Skeletal muscle tissue (tissue), 4 donors: ENCODE measurements around the gene HLA-F. TPM values are rescaled to one million over a fixed set of nuclear protein-coding genes. Genes with fewer than 3 reads are reported as not detected.

Experiments
- H3K27ac ChIP-seq: one replicate; pipeline ENCODE4 v1.7.0; 2013; ENCODE audit warnings: mild to moderate bottlenecking, low read depth, low read length, inconsistent platforms
- H3K27me3 ChIP-seq, 3 donors: one replicate each; pipeline ENCODE4 v1.7.0; 2013; ENCODE audit warnings: low read length in 3 of 3; ENCODE audit not compliant: control insufficient read depth in 3 of 3, insufficient read depth in 3 of 3
- H3K36me3 ChIP-seq, 3 donors: one replicate each; pipeline ENCODE4 v1.7.0; 2013; ENCODE audit warnings: low read length in 3 of 3; ENCODE audit not compliant: control insufficient read depth in 3 of 3, insufficient read depth in 3 of 3
- H3K4me1 ChIP-seq, 3 donors: one replicate each; pipeline ENCODE4 v1.7.0; 2013; ENCODE audit warnings: low read length in 3 of 3, mild to moderate bottlenecking in 3 of 3; ENCODE audit not compliant: control insufficient read depth in 3 of 3, insufficient read depth in 3 of 3
- H3K4me3 ChIP-seq, 3 donors: one replicate each; pipeline ENCODE4 v1.7.0; 2013; ENCODE audit warnings: low read length in 3 of 3
- H3K9ac ChIP-seq, 3 donors: one replicate each; pipeline ENCODE4 v1.7.0; 2013; ENCODE audit warnings: low read length in 3 of 3, mild to moderate bottlenecking in 3 of 3, moderate library complexity in 2 of 3, low read depth in 1 of 3
- H3K9me3 ChIP-seq, 3 donors: one replicate each; pipeline ENCODE4 v1.7.0; 2013; ENCODE audit warnings: low read length in 3 of 3; ENCODE audit not compliant: control insufficient read depth in 3 of 3
- total RNA-seq: library from RNA; depleted of rRNA; stranded (reverse); fragments of >200 nt; gene quantifications from one replicate; pipeline ENCODE4 v1.2.3, GENCODE V29; 2014
- donor health status: Osteomylitis.

The HLA-F gene
- total RNA-seq = 12.0 TPM

GRCh38 chr6:29723262-29723665, at the start of gene HLA-F:
HLA-F (plus strand) TSS chr6:29723434; CDS start chr6:29723464, 30 bp downstream.
- H3K36me3 ChIP-seq = peaks cover 4 to 11% (median 4%) of the 10 kb centered on the region in 3 donors
- H3K9me3 ChIP-seq = no peaks in the 10 kb centered on the region
- peaks cover 14 to 24% (median 16%) of the 10 kb centered on the region in 3 donors for H3K4me1 ChIP-seq
- peak within 1 kb of the TSS; percentile 77 to 84 (median 83) for H3K4me3 ChIP-seq
- H3K9ac ChIP-seq = peak within 1 kb of the TSS; percentile 84 to 88 (median 85)
- H3K27me3 ChIP-seq = peaks cover 0 to 3% (median 0%) of the 10 kb centered on the region in 3 donors
- peak within 1 kb of the TSS; percentile 88 for H3K27ac ChIP-seq

- H3K9ac ChIP-seq = no peak overlapping the region
- H3K4me3 ChIP-seq = no peak overlapping the region
- H3K27ac ChIP-seq = no peak overlapping the region
- H3K27me3 ChIP-seq = peaks cover 0 to 11% (median 6%) of the 10 kb centered on the region in 3 donors
- H3K36me3 ChIP-seq = no peaks in the 10 kb centered on the region
- H3K9me3 ChIP-seq = no peaks in the 10 kb centered on the region
- H3K4me1 ChIP-seq = no peaks in the 10 kb centered on the region
Observed at GRCh38 chr6:29674008-29674407, 49.2 kb upstream of the HLA-F start.

- Histone ChIP-seq H3K9me3 (no peaks in the 10 kb centered on the region), H3K27ac (no peak overlapping the region), H3K27me3 (peaks cover 5 to 7% (median 6%) of the 10 kb centered on the region in 3 donors), H3K36me3 (no peaks in the 10 kb centered on the region), H3K9ac (no peak overlapping the region), H3K4me3 (no peak overlapping the region), H3K4me1 (no peaks in the 10 kb centered on the region)
Observed at GRCh38 chr6:29675561-29675960, 47.7 kb upstream of the HLA-F start.

- Histone ChIP-seq H3K9ac (no peak overlapping the region), H3K36me3 (no peaks in the 10 kb centered on the region), H3K27me3 (peaks cover 0 to 14% (median 10%) of the 10 kb centered on the region in 3 donors), H3K9me3 (no peaks in the 10 kb centered on the region), H3K4me3 (no peak overlapping the region), H3K4me1 (no peaks in the 10 kb centered on the region), H3K27ac (no peak overlapping the region)
Observed at GRCh38 chr6:29676981-29677601, 46.1 kb upstream of the HLA-F start.

GRCh38 chr6:29678114-29678513, 45.1 kb upstream of the HLA-F start:
- Histone ChIP-seq H3K4me3 (no peak overlapping the region), H3K9ac (no peak overlapping the region), H3K27me3 (peaks cover 0 to 14% (median 10%) of the 10 kb centered on the region in 3 donors), H3K4me1 (no peaks in the 10 kb centered on the region), H3K27ac (no peak overlapping the region), H3K9me3 (no peaks in the 10 kb centered on the region), H3K36me3 (no peaks in the 10 kb centered on the region)

- no peak overlapping the region for H3K9ac ChIP-seq
- peaks cover 0 to 14% (median 11%) of the 10 kb centered on the region in 3 donors for H3K27me3 ChIP-seq
- no peak overlapping the region for H3K4me3 ChIP-seq
- no peaks in the 10 kb centered on the region for H3K4me1 ChIP-seq
- H3K36me3 ChIP-seq = no peaks in the 10 kb centered on the region
- no peak overlapping the region for H3K27ac ChIP-seq
- peaks cover 0 to 3% (median 0%) of the 10 kb centered on the region in 3 donors for H3K9me3 ChIP-seq
Observed at GRCh38 chr6:29679962-29680361, 43.3 kb upstream of the HLA-F start.

- Histone ChIP-seq H3K4me1 (no peaks in the 10 kb centered on the region), H3K4me3 (peak overlapping the region in 1 of 3 donors; percentile 30), H3K9ac (no peak overlapping the region), H3K9me3 (peaks cover 0 to 4% (median 3%) of the 10 kb centered on the region in 3 donors), H3K27ac (no peak overlapping the region), H3K36me3 (no peaks in the 10 kb centered on the region), H3K27me3 (peaks cover 0 to 15% (median 14%) of the 10 kb centered on the region in 3 donors)
Observed at GRCh38 chr6:29680416-29680815, 42.8 kb upstream of the HLA-F start.

- H3K9ac ChIP-seq = no peak within 1 kb of the TSS
- no peak within 1 kb of the TSS for H3K27ac ChIP-seq
- H3K4me3 ChIP-seq = peak within 1 kb of the TSS in 1 of 3 donors; percentile 30
Observed at GRCh38 chr6:29680904-29681303, 42.3 kb upstream of the HLA-F start, which contains the start of gene ZFP57. ZFP57 (minus strand) TSS chr6:29681152; CDS start chr6:29677003, 4,149 bp downstream.

GRCh38 chr6:29681811-29682210, 41.4 kb upstream of the HLA-F start:
- Histone ChIP-seq H3K9me3 (peaks cover 0 to 5% (median 3%) of the 10 kb centered on the region in 3 donors), H3K36me3 (no peaks in the 10 kb centered on the region), H3K4me3 (no peak overlapping the region)

More at GRCh38 chr6:29680904-29681303, 42.3 kb upstream of the HLA-F start, which contains the start of gene ZFP57:
- Histone ChIP-seq H3K27me3 (peaks cover 0 to 19% (median 14%) of the 10 kb centered on the region in 3 donors), H3K36me3 (no peaks in the 10 kb centered on the region), H3K4me1 (no peaks in the 10 kb centered on the region), H3K9me3 (peaks cover 0 to 5% (median 3%) of the 10 kb centered on the region in 3 donors)

GRCh38 chr6:29685718-29686326, 37.4 kb upstream of the HLA-F start:
- Histone ChIP-seq H3K4me1 (no peaks in the 10 kb centered on the region), H3K27ac (no peak overlapping the region), H3K27me3 (peaks cover 2 to 11% (median 4%) of the 10 kb centered on the region in 3 donors)

More at GRCh38 chr6:29681811-29682210, 41.4 kb upstream of the HLA-F start:
- Histone ChIP-seq H3K27me3 (peaks cover 0 to 20% (median 14%) of the 10 kb centered on the region in 3 donors), H3K27ac (no peak overlapping the region), H3K9ac (no peak overlapping the region), H3K4me1 (no peaks in the 10 kb centered on the region)

More at GRCh38 chr6:29685718-29686326, 37.4 kb upstream of the HLA-F start:
- Histone ChIP-seq H3K4me3 (no peak overlapping the region), H3K9ac (no peak overlapping the region), H3K36me3 (no peaks in the 10 kb centered on the region), H3K9me3 (peaks cover 0 to 5% (median 3%) of the 10 kb centered on the region in 3 donors)
